Peyer's patch (tissue), 4 donors: Measurements from ENCODE around the gene RNF31. TPM values are rescaled to one million over a fixed set of nuclear protein-coding genes. Genes with fewer than 3 reads are reported as not detected.

Experiments used
- DNase-seq, 3 donors: peaks; one replicate each; pipeline ENCODE4 v3.0.0-alpha.2; 2017 to 2019
- H3K27ac ChIP-seq, 4 donors: fragments of 200-600 bp; sonication (generic); one replicate each; pipeline ENCODE4 v1.5.1; 2016 to 2019
- H3K27me3 ChIP-seq, 2 donors: fragments of 200-600 bp; sonication (generic); one replicate each; pipeline ENCODE4 v1.5.1; 2019
- H3K36me3 ChIP-seq, 3 donors: fragments of 200-600 bp; sonication (generic); one replicate each; pipeline ENCODE4 v1.5.1; 2016 to 2019
- H3K4me1 ChIP-seq, 4 donors: fragments of 200-600 bp; sonication (generic); one replicate each; pipeline ENCODE4 v1.5.1; 2016 to 2019
- H3K4me3 ChIP-seq, 4 donors: fragments of 200-600 bp; sonication (generic); 1 replicate in 3 of 4; 2 replicates in 1 of 4; pipeline ENCODE4 v1.5.1; 2016 to 2019; ENCODE audit warnings: mild to moderate bottlenecking in 1 of 4
- H3K9me3 ChIP-seq, 4 donors: fragments of 200-600 bp; sonication (generic); one replicate each; pipeline ENCODE4 v1.5.1; 2016 to 2019; ENCODE audit warnings: mild to moderate bottlenecking in 1 of 4
- CTCF ChIP-seq, 6 experiments: fragments of 450-650 bp in 4 of 6; fragments of 200-600 bp in 2 of 6; sonication (generic) in 1 of 6; IDR thresholded peaks; one replicate each; pipeline ENCODE4 v1.5.1; 2017 to 2019; ENCODE audit warnings: antibody characterized with exemption in 6 of 6, mild to moderate bottlenecking in 3 of 6, moderate library complexity in 1 of 6
- POLR2A ChIP-seq, 2 donors: fragments of 450-650 bp; IDR thresholded peaks; one replicate each; pipeline ENCODE4 v1.5.1; 2017; ENCODE audit warnings: antibody characterized with exemption in 2 of 2, mild to moderate bottlenecking in 2 of 2, moderate library complexity in 2 of 2
- total RNA-seq, 4 donors: library from RNA; depleted of rRNA; stranded (reverse); fragments of >200 nt; gene quantifications; one replicate each; pipeline ENCODE4 v1.1.0, GENCODE V29; 2016

Gene RNF31
- total RNA-seq, 4 donors from 2014 or later, result 46.4 to 90.8 (median 71.1) TPM

DNA sequence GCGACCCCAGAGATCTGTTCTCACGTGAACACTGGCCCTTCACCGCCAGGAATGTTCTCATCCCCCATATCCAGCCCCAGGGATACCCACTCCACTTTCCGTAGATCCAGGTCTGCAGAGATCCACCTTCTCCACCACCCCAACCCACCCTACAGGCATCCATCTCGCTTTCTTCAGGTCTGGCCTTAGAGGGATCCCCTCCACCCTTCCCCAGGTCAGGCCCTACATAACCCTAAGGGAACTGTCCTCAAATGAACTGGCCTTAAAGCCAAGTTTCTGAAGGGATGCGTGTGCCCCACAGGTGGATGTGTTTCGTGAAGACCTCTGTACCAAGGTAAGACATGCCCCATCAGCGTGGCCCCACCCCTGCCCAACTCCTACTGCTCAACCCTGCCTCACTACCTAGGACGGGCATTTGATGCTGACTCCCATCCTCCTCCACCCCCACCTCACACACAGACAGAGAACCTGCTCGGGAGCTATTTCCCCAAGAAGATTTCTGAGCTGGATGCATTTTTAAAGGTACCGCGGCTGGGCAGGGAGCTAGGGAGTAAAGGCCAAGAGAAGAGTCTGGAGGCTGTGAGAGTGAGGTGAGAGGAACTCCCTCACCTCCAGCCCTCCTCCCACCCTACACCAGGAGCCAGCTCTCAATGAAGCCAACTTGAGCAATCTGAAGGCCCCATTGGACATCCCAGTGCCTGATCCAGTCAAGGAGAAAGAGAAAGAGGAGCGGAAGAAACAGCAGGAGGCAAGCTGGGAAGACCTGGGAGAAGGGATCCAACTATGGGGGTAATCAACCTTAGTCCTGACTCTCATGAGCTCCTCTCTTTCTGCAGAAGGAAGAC lies 10.4 kb upstream of the RNF31 start:
- TF ChIP-seq CTCF (IDR thresholded peaks at IDR 0.05), result no peak
- no peak for TF ChIP-seq POLR2A (IDR thresholded peaks at IDR 0.05)
- H3K4me1 ChIP-seq, result peaks cover 0 to 45% (median 16%) of the 10 kb centered on the region in 4 donors

DNA sequence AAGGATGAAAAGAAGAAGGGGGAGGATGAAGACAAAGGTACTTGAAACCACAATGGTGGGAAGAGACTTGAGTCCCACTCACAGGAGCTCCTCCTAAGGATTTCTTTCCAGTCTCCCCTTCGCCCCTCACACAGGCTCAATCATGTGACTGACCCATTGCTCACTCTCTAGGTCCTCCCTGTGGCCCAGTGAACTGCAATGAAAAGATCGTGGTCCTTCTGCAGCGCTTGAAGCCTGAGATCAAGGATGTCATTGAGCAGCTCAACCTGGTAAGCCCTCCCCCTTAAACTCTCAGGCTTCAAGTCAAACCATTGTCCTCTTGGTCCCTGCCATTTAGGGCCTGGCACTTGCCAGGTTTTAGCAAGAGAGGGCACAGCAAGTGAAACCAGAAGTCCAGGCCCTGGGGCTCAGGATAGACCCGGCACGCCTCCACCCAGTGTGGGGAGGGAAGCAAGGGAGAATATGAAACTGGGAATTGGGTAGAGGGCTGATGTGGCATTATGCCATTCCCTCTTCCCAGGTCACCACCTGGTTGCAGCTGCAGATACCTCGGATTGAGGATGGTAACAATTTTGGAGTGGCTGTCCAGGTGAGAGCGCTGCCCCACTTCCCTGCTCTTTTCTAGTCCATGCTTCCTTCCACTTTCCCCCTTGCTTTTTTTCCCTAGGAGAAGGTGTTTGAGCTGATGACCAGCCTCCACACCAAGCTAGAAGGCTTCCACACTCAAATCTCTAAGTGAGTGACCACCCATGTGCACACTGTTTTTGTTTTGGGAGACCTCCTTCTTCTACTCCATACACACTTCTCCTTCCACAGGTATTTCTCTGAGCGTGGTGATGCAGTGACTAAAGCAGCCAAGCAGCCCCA lies 9.5 kb upstream of the RNF31 start:
- H3K4me3 ChIP-seq, result peak overlapping the region in 1 of 4 donors; percentile 93
- no peaks in the 10 kb centered on the region for H3K27me3 ChIP-seq
- H3K36me3 ChIP-seq, result peaks cover 0 to 22% (median 3%) of the 10 kb centered on the region in 3 donors
- no peak for TF ChIP-seq POLR2A (IDR thresholded peaks at IDR 0.05)
- no peak for TF ChIP-seq CTCF (IDR thresholded peaks at IDR 0.05)
- no peak for DNase-seq
- H3K9me3 ChIP-seq, result no peaks in the 10 kb centered on the region
- peaks cover 0 to 53% (median 17%) of the 10 kb centered on the region in 4 donors for H3K4me1 ChIP-seq
- peak overlapping the region in 3 of 4 donors; percentile 47 to 96 (median 95) for H3K27ac ChIP-seq

More for the DNA sequence above, 10.4 kb upstream of the RNF31 start:
- Histone ChIP-seq H3K9me3 (no peaks in the 10 kb centered on the region), H3K36me3 (peaks cover 0 to 22% (median 3%) of the 10 kb centered on the region in 3 donors), H3K27ac (peak overlapping the region; percentile 95 to 97 (median 96)), H3K27me3 (no peaks in the 10 kb centered on the region), H3K4me3 (peak overlapping the region; percentile 93 to 99 (median 96))
- DNase-seq, result no peak

- H3K4me1 ChIP-seq, result peaks cover 0 to 60% (median 17%) of the 10 kb centered on the region in 4 donors
Measured at GRCh38 chr14:24138396-24139271, 8.7 kb upstream of the RNF31 start.

DNA sequence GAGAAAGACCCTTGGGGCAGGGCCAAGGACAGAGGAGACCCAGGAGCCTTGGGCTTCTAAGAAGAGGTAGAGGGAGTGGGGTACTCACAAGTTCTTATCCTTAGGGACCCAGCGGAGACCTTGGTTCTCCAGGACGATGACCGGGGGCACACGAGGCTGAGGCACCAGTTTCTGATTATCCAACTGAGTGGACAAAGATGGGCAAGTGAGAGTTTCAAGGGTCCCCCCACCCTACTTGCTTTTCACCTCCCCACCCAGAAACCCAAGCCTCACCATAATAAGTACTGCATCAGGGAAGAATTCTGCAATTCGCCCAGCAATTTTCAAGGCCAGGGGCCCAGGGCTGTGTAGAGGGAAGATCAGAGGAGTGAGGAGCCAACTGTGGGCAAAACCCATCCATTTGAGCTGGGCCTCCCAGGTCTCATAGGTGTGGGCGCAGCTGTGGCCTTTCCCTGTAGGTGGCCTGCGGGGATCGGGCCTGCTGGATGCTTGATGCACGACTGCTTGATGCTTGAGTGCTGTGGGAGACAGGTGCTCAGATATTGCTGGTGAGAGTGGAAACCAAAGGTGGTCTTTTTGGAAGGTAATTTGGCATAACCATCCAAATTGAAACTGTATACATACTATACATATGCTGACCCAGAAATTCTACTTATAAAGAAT lies 7.9 kb upstream of the RNF31 start:
- Histone ChIP-seq H3K27me3 (no peaks in the 10 kb centered on the region), H3K27ac (no peak overlapping the region), H3K36me3 (peaks cover 0 to 22% (median 3%) of the 10 kb centered on the region in 3 donors), H3K9me3 (no peaks in the 10 kb centered on the region), H3K4me3 (peak overlapping the region in 2 of 4 donors; percentile 24 to 84), H3K4me1 (peaks cover 0 to 65% (median 17%) of the 10 kb centered on the region in 4 donors)
- TF ChIP-seq CTCF (IDR thresholded peaks at IDR 0.05), result no peak
- no peak for TF ChIP-seq POLR2A (IDR thresholded peaks at IDR 0.05)
- DNase-seq, result no peak

More at GRCh38 chr14:24138396-24139271, 8.7 kb upstream of the RNF31 start:
- peaks cover 0 to 22% (median 3%) of the 10 kb centered on the region in 3 donors for H3K36me3 ChIP-seq
- no peak for DNase-seq
- TF ChIP-seq CTCF (IDR thresholded peaks at IDR 0.05), result no peak
- H3K27ac ChIP-seq, result peak overlapping the region in 2 of 4 donors; percentile 18 to 47
- H3K9me3 ChIP-seq, result no peaks in the 10 kb centered on the region
- no peaks in the 10 kb centered on the region for H3K27me3 ChIP-seq
- no peak overlapping the region for H3K4me3 ChIP-seq
